ENCODE measurements around the gene TCF7L2.

TCF7L2 gene

DNA sequence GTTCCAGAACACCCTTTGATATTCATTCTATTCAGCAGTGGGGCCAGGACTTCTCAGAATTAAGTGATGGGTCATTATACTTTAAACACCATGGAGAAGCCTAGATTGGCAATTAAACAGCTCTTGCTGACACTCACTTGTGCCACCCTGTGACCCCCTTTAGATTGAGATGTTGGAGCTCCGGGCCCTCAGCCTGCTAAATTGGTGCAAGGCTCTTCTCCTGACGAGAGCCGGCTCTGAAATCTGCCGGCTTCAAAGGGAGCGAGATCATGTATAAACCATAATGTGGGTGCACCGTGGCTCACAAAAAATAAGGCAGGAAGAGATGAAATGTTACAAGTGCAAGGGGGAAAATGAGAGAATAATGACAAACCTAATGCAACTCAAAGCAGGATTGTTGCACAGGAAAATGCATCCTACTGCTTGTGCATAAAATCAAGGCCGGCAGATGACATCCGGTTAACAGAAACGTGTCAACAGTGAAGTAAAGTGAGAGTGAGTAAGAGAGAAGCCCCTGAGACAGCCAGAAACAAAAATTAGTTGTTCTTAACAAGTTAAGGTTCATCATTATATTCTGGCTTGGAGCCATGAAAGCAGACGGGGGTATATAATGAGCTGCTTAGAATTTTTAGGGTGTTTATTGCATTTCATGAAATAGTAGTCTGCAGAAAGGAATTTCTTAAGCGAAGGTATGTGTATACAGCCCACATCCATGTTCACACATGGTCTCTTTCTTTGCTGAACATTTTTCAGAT, 198.2 kb downstream of the TCF7L2 start:
- ATAC-seq: no peak
- TF ChIP-seq TCF4 (CRISPR knock-in tag; IDR thresholded peaks at IDR 0.05; ENCODE audit: borderline replicate concordance): no peak
- no peak for TF ChIP-seq TOX (CRISPR knock-in tag; IDR thresholded peaks at IDR 0.05; ENCODE audit: borderline replicate concordance)
- no peak for TF ChIP-seq CSDC2 (CRISPR knock-in tag; IDR thresholded peaks at IDR 0.05)
- no peak for TF ChIP-seq TSHZ2 (CRISPR knock-in tag; IDR thresholded peaks at IDR 0.05)

GRCh38 chr10:113148901-113149300, 198.9 kb downstream of the TCF7L2 start:
- TF ChIP-seq OSR1 (CRISPR knock-in tag; IDR thresholded peaks at IDR 0.05) (no peak), TOX (CRISPR knock-in tag; IDR thresholded peaks at IDR 0.05; ENCODE audit: borderline replicate concordance) (no peak), ZFP3 (CRISPR knock-in tag; IDR thresholded peaks at IDR 0.05) (no peak), ZFP30 (CRISPR knock-in tag; IDR thresholded peaks at IDR 0.05) (no peak), TCF4 (CRISPR knock-in tag; IDR thresholded peaks at IDR 0.05; ENCODE audit: borderline replicate concordance) (no peak), RARB (CRISPR knock-in tag; IDR thresholded peaks at IDR 0.05) (no peak)
- TF ChIP-seq, protein P1, sequence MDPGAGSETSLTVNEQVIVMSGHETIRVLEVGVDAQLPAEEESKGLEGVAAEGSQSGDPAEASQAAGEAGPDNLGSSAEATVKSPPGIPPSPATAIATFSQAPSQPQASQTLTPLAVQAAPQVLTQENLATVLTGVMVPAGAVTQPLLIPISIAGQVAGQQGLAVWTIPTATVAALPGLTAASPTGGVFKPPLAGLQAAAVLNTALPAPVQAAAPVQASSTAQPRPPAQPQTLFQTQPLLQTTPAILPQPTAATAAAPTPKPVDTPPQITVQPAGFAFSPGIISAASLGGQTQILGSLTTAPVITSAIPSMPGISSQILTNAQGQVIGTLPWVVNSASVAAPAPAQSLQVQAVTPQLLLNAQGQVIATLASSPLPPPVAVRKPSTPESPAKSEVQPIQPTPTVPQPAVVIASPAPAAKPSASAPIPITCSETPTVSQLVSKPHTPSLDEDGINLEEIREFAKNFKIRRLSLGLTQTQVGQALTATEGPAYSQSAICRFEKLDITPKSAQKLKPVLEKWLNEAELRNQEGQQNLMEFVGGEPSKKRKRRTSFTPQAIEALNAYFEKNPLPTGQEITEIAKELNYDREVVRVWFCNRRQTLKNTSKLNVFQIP (CRISPR knock-in tag; IDR thresholded peaks at IDR 0.05; ENCODE audit: borderline replicate concordance, low read depth): no peak
- no peak for ATAC-seq

DNA sequence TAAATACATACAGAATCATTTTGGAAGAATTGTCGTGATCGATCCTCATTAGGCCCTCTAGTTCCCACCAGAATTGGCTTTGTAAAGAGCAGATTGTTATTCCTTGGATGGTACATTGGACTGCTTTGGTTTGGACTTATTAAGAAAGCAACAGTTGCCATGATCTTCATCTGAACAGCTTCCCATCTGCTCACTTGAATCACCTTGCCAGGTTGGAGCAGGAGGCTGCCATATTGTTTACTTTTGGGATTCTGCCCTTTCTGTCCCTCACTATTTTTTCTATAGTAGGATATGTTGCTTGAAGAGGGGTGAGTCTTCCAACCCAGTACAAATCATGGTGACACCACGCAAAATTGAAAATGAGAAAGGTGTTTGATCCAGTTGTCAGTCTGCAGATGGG, 199.6 kb downstream of the TCF7L2 start:
- no peak for ATAC-seq
- TF ChIP-seq ZNF565 (CRISPR knock-in tag; conservative IDR thresholded peaks at IDR 0.05; ENCODE audit: low read depth): no peak
- no peak for TF ChIP-seq ARNTL (CRISPR knock-in tag; IDR thresholded peaks at IDR 0.05; ENCODE audit: borderline replicate concordance, low read depth)
- TF ChIP-seq BACH2 (CRISPR knock-in tag; IDR thresholded peaks at IDR 0.05; ENCODE audit: borderline replicate concordance): no peak
- no peak for TF ChIP-seq SNAI2 (CRISPR knock-in tag; IDR thresholded peaks at IDR 0.05)
- no peak for TF ChIP-seq ZC3H10 (CRISPR knock-in tag; IDR thresholded peaks at IDR 0.05)
- TF ChIP-seq CSRNP3 (CRISPR knock-in tag; IDR thresholded peaks at IDR 0.05): no peak
- no peak for TF ChIP-seq ZFP3 (CRISPR knock-in tag; IDR thresholded peaks at IDR 0.05)
- no peak for TF ChIP-seq TSHZ2 (CRISPR knock-in tag; IDR thresholded peaks at IDR 0.05)
- TF ChIP-seq OSR1 (CRISPR knock-in tag; IDR thresholded peaks at IDR 0.05): no peak
- TF ChIP-seq ZNF70 (CRISPR knock-in tag; IDR thresholded peaks at IDR 0.05): no peak
- no peak for TF ChIP-seq CSDC2 (CRISPR knock-in tag; IDR thresholded peaks at IDR 0.05)
- TF ChIP-seq ZNF8 (CRISPR knock-in tag; IDR thresholded peaks at IDR 0.05): no peak
- no peak for TF ChIP-seq TOX (CRISPR knock-in tag; IDR thresholded peaks at IDR 0.05; ENCODE audit: borderline replicate concordance)
- TF ChIP-seq ESRRG (CRISPR knock-in tag; IDR thresholded peaks at IDR 0.05): no peak

DNA sequence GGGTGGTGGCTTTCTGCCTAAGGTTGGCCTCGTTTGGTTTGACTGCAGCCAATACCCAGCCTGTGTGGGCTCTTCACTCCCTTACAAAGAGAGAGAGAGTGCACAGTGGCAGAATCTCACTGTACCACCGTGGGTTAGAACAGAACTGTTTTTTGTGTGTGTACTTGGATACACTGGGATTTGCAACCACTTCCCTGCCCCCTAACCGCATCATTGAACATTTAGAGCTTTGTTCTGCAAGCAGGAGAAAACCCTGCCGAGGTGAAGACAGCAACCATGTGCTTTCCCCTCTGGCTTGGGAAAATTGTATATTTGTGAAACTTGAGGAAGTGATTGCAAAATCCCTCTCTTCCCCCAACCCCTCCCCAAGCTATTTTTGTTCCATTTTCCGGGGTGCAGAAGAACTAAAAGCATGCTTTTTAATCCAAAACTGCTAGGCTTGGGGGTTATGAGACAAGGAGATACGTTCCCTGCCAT, 201.2 kb downstream of the TCF7L2 start:
- ATAC-seq: no peak
- no peak for TF ChIP-seq TOX (CRISPR knock-in tag; IDR thresholded peaks at IDR 0.05; ENCODE audit: borderline replicate concordance)
- no peak for TF ChIP-seq SNAI2 (CRISPR knock-in tag; IDR thresholded peaks at IDR 0.05)
- TF ChIP-seq PPARA (CRISPR knock-in tag; IDR thresholded peaks at IDR 0.05; ENCODE audit: borderline replicate concordance): no peak
- TF ChIP-seq ARNTL (CRISPR knock-in tag; IDR thresholded peaks at IDR 0.05; ENCODE audit: borderline replicate concordance, low read depth): no peak
- no peak for TF ChIP-seq CSDC2 (CRISPR knock-in tag; IDR thresholded peaks at IDR 0.05)
- no peak for TF ChIP-seq TCF4 (CRISPR knock-in tag; IDR thresholded peaks at IDR 0.05; ENCODE audit: borderline replicate concordance)
- TF ChIP-seq, protein P1 (CRISPR knock-in tag; IDR thresholded peaks at IDR 0.05; ENCODE audit: borderline replicate concordance, low read depth): no peak
- TF ChIP-seq, protein P2, sequence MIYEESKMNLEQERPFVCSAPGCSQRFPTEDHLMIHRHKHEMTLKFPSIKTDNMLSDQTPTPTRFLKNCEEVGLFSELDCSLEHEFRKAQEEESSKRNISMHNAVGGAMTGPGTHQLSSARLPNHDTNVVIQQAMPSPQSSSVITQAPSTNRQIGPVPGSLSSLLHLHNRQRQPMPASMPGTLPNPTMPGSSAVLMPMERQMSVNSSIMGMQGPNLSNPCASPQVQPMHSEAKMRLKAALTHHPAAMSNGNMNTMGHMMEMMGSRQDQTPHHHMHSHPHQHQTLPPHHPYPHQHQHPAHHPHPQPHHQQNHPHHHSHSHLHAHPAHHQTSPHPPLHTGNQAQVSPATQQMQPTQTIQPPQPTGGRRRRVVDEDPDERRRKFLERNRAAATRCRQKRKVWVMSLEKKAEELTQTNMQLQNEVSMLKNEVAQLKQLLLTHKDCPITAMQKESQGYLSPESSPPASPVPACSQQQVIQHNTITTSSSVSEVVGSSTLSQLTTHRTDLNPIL (CRISPR knock-in tag; IDR thresholded peaks at IDR 0.05; ENCODE audit: low read depth): no peak
- TF ChIP-seq ZFP30 (CRISPR knock-in tag; IDR thresholded peaks at IDR 0.05): no peak
- no peak for TF ChIP-seq ZC3H10 (CRISPR knock-in tag; IDR thresholded peaks at IDR 0.05)

All from SK-N-SH treated with all-trans-retinoic acid at 6 μM for 48 hours (cell line).